ENCODE results near the gene CEP89.
"Not testable (repeated sequence)": the region's sequence is repeated elsewhere in the genome, so short reads cannot be mapped to it uniquely, and the experiment has no call there.

CEP89 gene

DNA sequence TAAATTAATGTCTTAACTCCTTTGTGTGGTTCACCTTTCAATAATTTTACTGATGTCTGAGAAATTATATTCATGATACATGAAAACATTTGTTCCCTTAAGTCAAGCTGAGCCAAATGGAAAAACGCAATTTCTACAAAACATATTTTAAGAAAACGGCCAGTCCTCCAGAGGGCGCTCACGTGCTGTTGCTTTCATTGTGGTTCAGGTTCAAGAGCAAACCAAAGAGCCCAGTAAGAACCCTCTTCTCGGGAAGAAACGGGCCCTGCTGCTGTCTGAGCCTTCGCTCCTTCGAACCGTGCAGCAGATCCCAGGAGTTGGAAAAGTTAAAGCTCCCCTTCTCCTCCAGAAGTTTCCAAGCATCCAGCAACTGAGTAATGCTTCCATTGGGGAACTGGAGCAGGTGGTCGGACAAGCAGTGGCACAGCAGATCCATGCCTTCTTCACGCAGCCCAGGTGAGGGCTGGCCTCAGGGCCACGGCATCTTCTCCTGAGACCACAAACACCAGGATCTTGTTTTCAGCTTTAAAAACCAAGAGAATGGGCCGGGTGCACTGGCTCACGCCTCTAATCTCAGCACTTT lies 4.6 kb upstream of the CEP89 start:
- TF ChIP-seq, protein P1, sequence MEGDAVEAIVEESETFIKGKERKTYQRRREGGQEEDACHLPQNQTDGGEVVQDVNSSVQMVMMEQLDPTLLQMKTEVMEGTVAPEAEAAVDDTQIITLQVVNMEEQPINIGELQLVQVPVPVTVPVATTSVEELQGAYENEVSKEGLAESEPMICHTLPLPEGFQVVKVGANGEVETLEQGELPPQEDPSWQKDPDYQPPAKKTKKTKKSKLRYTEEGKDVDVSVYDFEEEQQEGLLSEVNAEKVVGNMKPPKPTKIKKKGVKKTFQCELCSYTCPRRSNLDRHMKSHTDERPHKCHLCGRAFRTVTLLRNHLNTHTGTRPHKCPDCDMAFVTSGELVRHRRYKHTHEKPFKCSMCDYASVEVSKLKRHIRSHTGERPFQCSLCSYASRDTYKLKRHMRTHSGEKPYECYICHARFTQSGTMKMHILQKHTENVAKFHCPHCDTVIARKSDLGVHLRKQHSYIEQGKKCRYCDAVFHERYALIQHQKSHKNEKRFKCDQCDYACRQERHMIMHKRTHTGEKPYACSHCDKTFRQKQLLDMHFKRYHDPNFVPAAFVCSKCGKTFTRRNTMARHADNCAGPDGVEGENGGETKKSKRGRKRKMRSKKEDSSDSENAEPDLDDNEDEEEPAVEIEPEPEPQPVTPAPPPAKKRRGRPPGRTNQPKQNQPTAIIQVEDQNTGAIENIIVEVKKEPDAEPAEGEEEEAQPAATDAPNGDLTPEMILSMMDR (IDR thresholded peaks at IDR 0.05; ENCODE audit: low read depth, low read length, missing control alignments): peak; percentile 86
- H3K4me3 ChIP-seq (ENCODE audit: low read depth, low read length): no peak overlapping the region
- in situ Hi-C loops (cut with HindIII; ENCODE audit: low sequenced_read_pairs): no loop called here
- DNase-seq (ENCODE audit: low read depth): peak; percentile 56

- in situ Hi-C loops (cut with HindIII; ENCODE audit: low sequenced_read_pairs): no loop called here
- TF ChIP-seq, protein P1 (IDR thresholded peaks at IDR 0.05; ENCODE audit: low read depth, low read length, missing control alignments): no peak
- no peak for DNase-seq (ENCODE audit: low read depth)
- H3K4me3 ChIP-seq (ENCODE audit: low read depth, low read length): peak overlapping the region; percentile 64
Observed at GRCh38 chr19:32971012-32971595, 654 bp downstream of the CEP89 start.

- DNase-seq (ENCODE audit: low read depth): no peak
- no peak overlapping the region for H3K4me3 ChIP-seq (ENCODE audit: low read depth, low read length)
- TF ChIP-seq, protein P1 (IDR thresholded peaks at IDR 0.05; ENCODE audit: low read depth, low read length, missing control alignments): no peak
- in situ Hi-C loops (cut with HindIII; ENCODE audit: low sequenced_read_pairs): no loop called here
Observed at GRCh38 chr19:32969549-32969948, 2.2 kb downstream of the CEP89 start.

GRCh38 chr19:32966750-32967149 lies 5.0 kb downstream of the CEP89 start:
- no peak for DNase-seq (ENCODE audit: low read depth)
- in situ Hi-C loops (cut with HindIII; ENCODE audit: low sequenced_read_pairs): no loop called here
- H3K4me3 ChIP-seq (ENCODE audit: low read depth, low read length): no peak overlapping the region
- TF ChIP-seq, protein P1 (IDR thresholded peaks at IDR 0.05; ENCODE audit: low read depth, low read length, missing control alignments): no peak

- no peak for DNase-seq (ENCODE audit: low read depth)
- H3K4me3 ChIP-seq (ENCODE audit: low read depth, low read length): no peak overlapping the region
- TF ChIP-seq, protein P1 (IDR thresholded peaks at IDR 0.05; ENCODE audit: low read depth, low read length, missing control alignments): no peak
- in situ Hi-C loops (cut with HindIII; ENCODE audit: low sequenced_read_pairs): no loop called here
Observed at GRCh38 chr19:32945260-32945659, 26.5 kb downstream of the CEP89 start.

- DNase-seq (ENCODE audit: low read depth); in situ Hi-C loops (cut with HindIII; ENCODE audit: low sequenced_read_pairs); H3K4me3 ChIP-seq (ENCODE audit: low read depth, low read length): not testable (repeated sequence)
Observed at GRCh38 chr19:32941273-32941672, 30.5 kb downstream of the CEP89 start.

DNA sequence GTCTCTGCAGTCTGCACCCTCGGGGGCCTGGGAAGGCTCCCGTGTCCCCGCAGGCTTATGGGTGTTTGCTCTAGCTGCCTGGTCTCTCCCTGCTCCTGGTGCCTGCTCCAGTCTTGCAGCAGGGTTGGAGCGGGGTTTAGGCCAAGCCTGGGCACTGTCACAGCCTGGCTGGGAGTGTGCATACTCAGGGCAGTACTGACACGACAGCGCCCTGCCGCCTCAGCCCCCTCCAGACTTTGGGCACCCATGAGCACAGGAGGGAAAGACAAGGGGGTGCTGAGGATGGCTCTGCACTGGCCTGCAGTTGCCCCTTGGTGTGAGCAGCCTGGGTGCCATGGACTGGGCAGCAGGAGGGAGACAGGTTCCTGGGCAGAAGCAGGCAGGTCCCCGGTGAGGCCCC lies 35.7 kb downstream of the CEP89 start:
- H3K4me3 ChIP-seq (ENCODE audit: low read depth, low read length): no peak overlapping the region
- DNase-seq (ENCODE audit: low read depth): no peak
- in situ Hi-C loops (cut with HindIII; ENCODE audit: low sequenced_read_pairs): no loop called here
- TF ChIP-seq, protein P1 (IDR thresholded peaks at IDR 0.05; ENCODE audit: low read depth, low read length, missing control alignments): no peak

Measured in astrocyte of the cerebellum (primary cell).